Stimulated activated CD4-positive, alpha-beta T cell treated with anti-CD3 and anti-CD28 coated beads, Interleukin-1b, Interleukin-23, amount 100 ng/mL, for 1 hour (primary cell): ENCODE data around the gene NKX6-2.
"Not testable (repeated sequence)": the region's sequence is repeated elsewhere in the genome, so short reads cannot be mapped to it uniquely, and the experiment has no call there.

Experiments used
- DNase-seq, 2 donors: peaks; one replicate each; pipeline ENCODE4 v3.0.0-alpha.2; 2020; ENCODE audit warnings: low read depth in 2 of 2

NKX6-2 gene

DNA sequence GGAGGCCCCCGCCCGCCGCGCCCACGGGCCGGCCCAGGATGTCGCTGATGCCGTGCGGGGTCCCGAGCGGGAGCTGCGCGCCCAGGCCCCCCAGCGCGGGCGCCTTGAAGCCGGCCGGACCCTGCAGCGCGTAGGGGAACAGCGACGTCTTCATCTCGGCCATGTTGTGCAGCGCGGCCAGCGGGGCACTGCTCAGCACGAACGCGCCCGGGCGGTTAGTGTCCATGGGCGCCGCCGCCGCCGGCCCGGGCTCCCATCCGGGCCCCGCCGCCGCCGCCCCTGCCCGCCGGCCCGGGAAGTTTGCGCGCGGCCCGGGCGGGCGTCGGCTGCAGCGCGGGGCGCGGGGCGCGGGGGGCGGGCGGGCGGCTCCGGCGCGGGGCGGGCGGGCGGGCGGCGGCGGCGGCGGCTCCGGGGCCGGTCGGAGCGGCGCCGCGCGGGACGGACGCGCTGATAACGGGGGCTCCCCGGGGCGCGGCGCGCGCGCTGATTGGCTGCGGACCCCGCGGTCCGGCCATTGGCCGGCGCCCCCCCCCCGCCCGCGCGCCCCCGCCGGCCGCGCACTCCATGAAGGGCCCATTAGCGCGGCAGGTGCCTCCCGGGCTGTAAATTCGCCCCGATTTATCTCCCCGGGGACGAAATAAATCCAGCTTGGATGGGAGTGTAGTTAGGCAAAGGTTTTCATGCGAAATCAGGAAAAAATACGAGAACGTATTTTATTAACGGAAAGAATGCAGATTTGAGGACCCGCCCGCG, at the start of gene NKX6-2:
Gene NKX6-2 (minus strand): TSS at position 425 of the 753 bp plus-strand sequence. CDS start 199 bp downstream, at position 226.
- no peak for DNase-seq

DNA sequence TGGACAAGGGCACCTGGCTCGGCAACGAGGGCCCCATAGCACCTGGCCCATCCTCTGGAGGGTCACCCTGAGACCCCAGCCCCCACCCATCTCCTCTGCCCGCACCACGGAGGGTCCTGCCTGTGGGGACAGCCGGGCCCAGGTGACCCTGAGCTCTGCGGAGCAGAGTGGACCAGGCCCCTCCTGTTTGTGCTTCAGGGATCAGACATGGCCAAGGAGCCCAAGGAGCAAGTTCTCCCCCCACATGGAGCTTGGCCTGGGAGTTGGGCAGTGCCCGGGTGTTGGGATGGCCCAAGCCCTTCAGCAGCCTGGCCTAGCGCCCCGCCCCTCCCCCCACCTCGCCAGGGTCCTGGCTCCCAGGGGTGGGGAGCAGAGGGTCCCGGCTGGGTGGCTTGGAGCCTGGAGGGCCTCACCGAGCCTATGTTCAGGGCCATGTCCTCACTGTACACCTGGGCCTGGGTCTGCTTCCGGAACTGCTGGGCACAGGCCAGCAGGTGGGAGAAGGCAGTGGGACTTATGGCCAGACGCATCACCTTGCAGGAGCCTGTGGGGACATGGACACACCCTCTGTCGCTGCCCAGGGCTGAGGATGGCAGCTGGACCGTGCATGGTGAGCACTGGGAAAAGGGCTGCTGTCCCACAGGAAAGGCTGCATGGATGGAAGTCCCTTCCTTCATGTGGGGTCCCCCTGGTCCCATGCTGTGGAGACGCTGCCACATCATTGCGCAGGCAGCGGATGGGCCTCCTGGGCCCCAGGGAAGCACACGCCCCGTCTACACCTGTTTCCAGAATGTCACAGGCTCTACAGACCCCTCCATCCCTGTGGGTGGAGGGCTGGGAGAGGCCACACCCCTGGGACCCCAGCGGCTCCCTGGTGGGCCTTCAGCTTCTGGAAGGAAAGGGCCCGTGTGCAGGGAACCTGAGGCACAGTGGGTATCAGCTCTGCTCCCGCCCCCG, 49.2 kb upstream of the NKX6-2 start:
- DNase-seq: no peak

DNA sequence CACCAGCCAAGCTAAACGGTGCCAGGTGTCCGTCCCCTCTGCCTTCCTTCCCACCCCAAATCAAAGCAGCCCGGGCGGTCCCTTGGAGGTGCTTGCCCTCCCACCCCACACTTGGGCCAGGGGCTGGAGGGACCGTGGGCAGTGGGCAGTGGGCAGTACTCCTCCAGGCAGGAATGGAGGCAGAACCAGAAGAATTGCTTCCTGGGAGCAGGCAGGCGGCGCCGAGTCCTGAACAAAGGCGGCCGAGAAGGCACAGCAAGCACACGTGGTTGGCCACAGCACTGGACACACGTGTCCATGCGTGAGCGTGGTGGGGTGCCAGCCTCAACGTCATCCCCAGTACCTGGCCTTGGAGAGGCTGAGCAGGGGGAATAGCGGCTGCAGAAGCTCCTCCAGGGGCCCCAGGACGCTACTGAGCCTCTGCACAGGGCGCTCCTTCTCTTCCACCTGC, 48.4 kb upstream of the NKX6-2 start:
- no peak for DNase-seq

DNA sequence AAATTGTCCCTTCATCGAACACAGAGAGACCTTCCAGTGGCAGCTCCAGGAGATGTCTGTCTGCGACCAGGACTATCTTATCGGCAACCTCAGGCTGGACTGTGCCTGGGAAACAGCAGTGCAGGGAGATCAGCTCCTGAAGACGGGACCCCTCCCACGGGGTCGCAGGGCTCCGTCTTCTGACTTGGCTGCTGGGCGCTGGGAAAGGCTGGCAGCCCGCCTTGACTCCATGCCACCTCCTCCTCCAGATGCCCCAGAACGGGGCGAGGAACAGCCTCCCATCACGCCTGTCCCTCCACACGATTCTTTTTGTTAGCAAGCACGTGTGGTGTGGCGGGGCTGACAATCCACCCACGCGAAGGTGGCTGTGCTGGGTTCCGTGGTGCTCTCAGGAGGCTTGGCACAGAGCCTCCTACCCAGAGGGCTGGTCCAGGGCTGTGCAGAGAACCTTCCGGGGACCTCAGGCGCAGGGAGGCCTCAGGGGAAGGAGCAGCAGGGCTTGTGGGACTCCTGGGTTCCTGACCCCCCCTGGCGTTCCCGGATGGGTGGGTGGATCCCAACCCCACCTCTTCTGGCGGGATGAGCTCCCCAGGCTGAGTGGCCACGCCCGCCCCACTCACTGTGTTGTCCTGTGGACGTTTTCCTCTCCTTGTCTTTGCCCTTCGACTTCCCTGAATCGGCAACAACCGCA, 47.6 kb upstream of the NKX6-2 start:
- DNase-seq: no peak

DNA sequence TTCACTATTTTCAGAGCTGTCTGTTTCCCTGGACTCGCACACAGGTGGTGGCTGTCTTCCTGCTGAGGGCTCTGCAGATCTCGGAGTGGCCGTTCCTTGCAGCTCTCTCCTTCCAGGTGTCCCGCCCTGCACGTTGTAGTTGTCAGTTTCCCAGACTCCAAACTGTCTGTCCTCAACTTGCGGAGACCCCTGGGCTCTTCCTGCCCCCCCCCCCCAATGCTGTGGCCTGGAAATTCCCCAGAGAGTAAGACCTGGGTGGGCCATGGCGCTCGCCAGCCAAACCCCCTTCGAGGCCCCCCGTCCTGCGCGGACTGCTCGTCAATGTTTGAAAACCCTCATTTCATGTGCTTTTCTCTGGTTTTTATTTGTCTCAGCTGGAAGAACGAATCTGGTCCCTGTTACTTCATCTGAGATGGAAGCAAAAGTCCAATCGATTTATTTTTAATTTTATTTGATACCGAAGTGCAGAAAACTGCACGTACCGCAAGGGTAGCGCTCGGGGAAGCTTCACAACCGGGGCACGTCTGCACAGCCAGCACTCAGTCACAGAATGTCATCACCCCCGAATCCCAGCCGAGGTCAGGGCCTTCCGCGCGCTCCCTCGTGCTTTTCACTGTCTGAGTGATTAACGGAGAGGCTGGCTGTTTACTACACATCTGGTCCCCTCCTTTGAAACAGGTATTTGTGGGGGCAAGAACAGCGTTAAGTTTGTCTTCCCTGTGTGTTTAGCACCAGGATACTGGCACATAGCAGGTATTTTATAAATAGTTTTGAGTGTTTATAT, 46.4 kb upstream of the NKX6-2 start:
- DNase-seq: no peak

DNA sequence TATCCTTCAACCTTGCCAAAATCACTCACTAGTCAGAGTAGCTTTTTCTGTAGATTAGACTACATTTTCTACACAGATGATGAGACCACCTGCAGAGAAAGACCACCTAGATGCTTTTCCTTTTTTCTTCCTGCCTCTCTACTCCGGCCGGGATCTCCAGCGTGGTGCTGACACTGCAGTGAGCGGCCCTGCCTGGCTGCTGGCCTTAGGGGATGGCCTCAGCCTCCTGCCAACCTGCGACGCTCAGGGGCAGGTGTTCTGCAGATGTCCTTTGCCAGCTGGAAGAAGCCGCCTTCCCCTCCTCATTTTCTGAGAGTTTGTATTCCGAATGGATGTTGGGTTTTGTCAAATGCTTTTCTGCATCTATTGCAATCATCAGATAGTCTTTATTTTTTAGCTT, 43.5 kb upstream of the NKX6-2 start:
- DNase-seq: no peak

DNA sequence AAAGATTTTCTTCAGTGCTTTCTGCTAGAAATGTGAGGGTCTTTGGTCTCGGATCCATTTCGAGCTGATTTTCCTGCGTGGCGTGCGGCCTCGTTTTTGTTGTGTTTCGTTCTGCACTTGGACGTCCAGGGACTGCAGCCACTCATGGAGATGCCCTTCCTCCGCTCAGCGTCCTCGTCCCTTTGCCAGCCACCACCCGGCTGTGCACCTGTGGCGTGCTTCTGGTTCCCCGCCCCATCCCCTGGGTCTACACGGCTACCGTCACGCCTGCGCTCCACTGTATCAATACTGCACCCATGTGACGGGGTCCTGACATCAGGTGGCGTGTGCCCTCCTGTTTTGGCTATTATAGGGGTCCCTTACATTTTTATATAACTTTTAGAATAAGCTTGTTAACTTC, 42.7 kb upstream of the NKX6-2 start:
- DNase-seq: no peak

DNA sequence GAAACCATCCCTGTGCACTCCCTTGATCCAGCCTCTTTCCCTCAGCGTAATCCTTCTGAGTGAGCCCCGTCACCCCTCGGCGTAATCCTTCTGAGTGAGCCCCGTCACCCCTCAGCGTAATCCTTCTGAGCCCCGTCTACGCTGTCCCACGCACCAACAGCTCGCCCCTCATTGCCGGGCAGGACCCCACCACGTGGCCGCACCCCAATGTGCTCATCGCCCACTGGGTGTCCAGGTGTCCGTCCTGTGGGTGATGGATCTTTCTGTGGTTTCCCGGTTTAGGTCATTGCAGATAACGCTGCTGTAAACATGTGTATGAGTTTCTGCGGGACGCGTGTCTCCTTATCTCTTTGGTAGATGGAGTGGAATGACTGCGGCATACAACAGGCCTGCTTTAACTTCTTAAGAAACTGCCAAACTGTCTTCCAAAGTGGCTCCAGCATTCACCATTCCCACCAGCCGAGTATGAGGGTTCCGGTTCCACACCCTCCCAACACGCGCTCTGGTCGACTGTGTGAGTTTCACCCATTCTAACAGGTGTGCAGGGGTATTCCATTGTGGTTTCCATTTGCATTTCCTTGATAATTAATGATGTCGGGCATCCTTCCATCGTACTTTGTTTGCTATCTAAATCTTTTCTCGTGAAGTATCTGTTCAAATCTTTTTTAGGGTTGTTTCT, 42.1 kb upstream of the NKX6-2 start:
- DNase-seq: no peak

DNA sequence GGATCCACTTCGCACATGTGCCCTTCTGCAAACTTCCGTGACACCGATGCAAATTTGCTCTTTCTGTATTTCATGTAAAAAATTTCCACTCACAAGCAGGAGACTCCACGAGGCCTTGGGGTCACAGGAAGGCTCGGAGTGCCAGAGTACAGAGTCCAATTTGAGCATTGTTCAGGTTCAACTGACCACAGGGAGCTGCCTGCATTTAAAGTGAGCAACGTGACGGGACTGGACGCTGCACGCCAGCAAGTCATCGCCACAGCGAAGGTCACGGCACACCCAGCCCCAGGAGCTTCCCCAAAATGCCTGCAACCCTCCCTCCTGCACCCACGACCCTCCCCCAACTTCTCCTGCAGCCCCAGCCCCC, 41.5 kb upstream of the NKX6-2 start:
- DNase-seq: no peak

DNA sequence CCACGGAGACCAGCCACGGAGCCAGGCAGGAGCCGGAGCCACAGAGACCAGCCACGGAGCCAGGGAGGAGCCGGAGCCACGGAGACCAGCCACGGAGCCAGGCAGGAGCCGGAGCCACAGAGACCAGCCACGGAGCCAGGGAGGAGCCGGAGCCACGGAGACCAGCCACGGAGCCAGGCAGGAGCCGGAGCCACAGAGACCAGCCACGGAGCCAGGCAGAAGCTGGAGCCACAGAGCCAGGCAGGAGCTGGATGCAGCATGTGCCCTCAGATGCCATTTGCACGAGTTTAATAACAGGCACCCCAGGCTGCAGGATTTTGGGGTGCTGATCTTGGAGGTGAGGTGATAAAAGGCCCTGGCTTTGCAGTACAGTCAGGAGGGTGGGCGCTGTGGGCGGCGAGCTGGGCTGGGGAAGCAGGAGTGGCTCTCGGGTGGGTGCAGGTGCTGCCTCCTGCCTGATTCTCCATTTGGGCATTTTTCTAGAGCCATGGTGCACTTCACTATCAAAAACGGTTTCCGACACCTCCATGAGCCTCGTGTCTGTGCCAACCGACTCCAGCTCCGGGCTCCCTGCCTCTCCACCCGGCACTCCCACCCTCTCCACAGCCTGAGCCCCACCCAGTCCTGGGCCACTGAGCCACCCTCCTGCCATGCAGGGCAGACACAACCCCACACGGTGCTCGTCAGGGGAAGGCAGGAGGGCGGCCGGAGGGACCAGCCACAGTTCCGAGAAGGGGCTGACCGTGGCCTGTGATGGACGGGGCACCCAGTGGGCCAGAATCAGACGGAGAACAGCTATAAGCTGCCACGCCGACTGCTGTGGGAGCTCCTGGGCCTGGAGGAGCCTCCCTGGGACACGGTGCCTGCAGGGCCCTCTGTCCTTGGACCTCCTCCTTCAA, 40.8 kb upstream of the NKX6-2 start:
- DNase-seq: no peak

DNA sequence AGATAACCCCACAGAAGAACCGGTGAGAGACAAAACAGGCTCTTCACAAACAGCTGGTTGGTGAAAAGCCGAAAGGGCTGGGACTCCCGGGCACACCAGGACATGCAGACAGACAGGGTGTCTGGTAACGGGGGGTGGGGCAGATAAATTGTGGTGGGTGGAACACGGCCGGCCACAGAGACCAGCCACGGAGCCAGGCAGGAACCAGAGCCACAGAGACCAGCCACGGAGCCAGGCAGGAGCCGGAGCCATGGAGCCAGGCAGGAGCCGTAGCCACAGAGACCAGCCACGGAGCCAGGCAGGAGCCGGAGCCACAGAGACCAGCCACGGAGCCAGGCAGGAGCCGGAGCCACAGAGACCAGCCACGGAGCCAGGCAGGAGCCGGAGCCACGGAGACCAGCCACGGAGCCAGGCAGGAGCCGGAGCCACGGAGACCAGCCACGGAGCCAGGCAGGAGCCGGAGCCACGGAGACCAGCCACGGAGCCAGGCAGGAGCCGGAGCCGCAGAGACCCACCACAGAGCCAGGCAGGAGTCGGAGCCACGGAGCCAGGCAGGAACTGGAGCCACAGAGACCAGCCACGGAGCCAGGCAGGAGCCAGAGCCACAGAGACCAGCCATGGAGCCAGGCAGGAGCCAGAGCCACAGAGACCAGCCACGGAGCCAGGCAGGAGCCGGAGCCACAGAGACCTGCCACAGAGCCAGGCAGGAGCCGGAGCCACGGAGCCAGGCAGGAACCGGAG, 40.0 kb upstream of the NKX6-2 start:
- not testable (repeated sequence) for DNase-seq

DNA sequence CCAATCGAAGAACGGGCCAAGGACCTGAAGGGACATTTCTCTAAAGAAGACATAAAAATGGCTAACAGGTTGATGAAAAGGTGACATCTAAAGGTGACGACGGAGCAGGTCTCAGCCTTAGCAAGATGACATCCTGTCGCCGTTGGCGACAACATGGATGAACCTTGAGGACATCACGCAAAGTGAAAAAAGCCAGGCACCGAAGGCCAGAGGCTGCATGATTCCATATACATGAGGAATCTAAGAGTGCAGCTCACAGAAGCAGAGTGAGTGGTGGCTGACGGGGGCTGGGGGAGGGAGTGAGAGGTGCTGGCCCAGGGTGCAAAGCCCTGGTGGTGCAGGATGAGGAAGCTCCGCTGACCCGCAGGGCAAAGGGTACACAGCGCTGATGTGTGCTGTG, 34.1 kb upstream of the NKX6-2 start:
- no peak for DNase-seq

DNA sequence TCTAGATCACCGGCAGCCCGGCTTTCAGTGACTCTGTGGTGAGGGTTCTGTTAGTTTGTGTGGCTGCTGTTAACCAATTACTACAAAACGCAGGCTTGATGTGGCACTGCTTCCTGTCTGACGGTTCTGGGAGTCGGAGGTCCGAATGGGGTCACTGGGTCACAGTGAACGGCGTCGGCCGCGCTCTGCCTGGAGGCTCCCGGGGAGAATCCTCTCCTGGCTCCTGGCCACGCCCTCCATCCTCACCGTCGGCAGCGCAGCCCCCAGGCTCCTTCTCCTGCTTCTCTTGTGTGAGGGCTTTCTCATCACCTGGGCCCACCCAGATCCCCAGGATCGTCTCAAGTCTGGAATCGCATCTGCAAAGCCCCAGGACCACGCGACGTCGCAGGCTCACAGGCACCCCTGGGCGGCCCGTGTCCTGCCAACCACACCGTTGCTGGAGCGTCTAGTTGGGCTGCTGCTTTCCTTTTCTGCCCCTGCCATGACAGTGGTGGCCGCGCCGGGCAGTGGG, 31.8 kb upstream of the NKX6-2 start:
- DNase-seq: no peak

DNA sequence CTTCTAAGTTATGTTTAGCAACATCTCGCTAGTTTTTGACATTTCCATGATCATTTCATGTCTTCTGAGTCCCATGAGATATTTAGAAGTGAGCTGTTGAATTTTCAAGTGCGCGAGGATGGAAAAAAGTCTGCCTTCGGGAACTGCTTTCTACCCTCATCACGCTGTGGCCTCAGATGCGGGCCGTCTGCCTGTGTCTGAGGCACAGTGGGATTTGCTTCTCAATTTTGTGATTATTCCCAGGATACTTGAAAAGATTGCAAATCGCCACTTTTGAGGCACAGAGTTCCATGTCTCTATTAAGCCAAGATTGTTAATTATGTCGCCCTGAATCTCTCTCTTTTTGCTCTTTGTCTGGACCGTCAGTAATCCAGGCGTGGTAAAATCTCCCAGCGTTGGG, 30.8 kb upstream of the NKX6-2 start:
- DNase-seq: no peak

DNA sequence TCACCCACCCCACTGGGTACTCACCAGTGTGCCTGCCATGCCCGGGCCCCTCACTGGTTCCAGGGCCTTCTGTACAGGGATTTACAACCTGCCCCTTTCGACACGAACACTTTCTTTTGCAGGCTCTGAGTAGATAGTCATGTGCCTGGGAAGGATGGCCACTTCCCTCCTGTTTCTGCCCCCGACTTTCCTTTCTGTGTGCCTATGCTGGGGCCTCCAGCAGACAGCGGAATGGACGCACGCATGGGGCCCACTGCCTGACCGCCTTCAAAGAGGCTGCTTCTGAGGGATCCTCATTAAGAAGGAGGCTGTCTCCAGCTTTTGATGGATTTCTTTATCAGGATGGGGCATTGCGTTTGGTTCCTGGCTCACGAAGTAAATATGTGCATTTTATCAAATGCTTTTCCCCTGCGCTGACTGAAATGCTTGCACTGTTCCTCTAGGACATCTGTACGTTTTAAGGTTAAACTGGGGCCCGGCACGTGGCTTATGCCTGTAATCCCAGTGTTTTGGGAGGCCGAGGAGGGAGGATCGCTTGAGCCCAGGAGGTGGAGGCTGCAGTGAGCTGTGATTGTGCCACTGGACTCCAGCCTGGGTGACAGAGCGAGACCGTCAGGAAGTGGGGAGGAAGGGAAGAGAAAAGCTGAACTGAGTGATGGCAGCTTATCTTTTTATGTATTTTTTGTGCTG, 29.4 kb upstream of the NKX6-2 start:
- DNase-seq: no peak

DNA sequence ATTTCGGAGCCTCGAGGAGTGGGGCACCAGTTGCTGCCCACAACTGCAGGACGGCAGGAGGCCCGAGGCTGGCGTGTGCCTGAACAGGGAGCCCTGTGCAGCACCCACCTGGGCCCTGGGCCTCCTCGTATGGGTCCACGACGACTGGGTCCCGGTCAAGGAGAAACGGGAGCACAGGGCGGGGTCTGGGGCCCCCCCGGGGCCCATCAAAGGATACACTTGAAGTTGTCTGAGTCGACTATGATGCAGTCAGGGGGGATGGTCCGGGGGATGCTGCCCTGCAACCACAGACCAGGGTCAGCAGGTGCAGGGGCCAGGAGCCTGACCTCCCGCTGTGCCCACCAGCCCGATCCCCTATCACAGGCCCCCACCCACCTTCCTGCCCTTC, 28.5 kb upstream of the NKX6-2 start:
- DNase-seq: no peak

DNA sequence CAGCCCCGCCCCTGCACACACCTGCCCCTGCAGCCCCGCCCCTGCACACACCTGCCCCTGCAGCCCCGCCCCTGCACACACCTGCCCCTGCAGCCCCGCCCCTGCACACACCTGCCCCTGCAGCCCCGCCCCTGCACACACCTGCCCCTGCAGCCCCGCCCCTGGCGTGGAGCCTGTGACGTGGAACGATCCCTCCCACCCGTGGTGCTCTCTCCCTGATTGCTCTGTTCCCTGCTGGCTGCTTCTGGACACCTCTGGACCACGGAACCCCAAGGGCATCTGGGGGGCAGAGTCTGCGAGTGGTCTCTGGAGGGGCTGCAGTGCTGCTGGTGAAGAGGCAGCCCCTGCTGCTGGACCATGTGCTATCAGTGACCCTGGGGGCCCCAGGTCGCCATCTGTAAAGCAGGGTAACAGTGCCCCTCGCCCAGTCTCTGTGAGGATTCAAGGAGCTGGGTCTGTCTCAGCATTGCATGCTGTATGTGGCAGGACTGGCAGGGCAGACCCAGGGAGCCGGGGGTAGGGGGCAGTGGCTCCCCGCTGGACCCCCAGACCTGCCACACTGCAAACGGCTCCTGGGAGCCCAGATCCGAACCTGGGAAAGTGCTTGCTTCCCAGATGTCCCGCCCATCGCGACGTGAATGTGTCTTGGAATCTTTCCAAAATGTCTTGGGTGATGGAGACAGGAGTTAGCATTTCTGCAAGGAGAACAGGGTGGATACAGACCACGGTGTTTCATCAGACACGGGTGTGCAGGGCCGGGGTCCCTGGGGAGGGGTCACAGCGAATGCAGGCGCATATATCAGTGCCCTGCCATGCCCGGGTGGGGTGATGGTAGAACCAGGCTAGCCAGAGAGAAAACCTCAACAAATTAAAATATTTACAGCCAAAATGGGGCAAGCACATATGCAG, 27.9 kb upstream of the NKX6-2 start:
- no peak for DNase-seq
